DOHH2 (cell line): Measurements from ENCODE around the gene C2orf69.

Experiments
- H3F3A ChIP-seq: fragments of 200-600 bp; sonication (generic), shearing (Covaris generic); 2 replicates; pipeline ENCODE4 v1.6.0; 2016; ENCODE audit warnings: antibody characterized with exemption, mild to moderate bottlenecking; ENCODE audit not compliant: control insufficient read depth, insufficient read depth
- H3K27ac ChIP-seq: fragments of 200-600 bp; sonication (generic); 2 replicates; pipeline ENCODE4 v1.5.1; 2014; ENCODE audit warnings: low read depth, mild to moderate bottlenecking, low read length, moderate library complexity
- H3K27me3 ChIP-seq: fragments of 200-600 bp; sonication (generic); 2 replicates; pipeline ENCODE4 v1.6.1; 2014; ENCODE audit warnings: mild to moderate bottlenecking, low read length, mixed read lengths; ENCODE audit not compliant: control insufficient read depth
- H3K36me3 ChIP-seq: fragments of 200-600 bp; sonication (generic); 2 replicates; pipeline ENCODE4 v1.6.1; 2014; ENCODE audit warnings: mild to moderate bottlenecking, low read length, moderate library complexity, mixed read lengths; ENCODE audit not compliant: control insufficient read depth
- H3K4me1 ChIP-seq: fragments of 200-600 bp; sonication (generic); 2 replicates; pipeline ENCODE4 v1.6.1; 2014; ENCODE audit warnings: mild to moderate bottlenecking, low read length, mixed read lengths; ENCODE audit not compliant: control insufficient read depth
- H3K4me2 ChIP-seq: fragments of 200-600 bp; sonication (generic); 2 replicates; pipeline ENCODE4 v1.6.0; 2014; ENCODE audit warnings: mild to moderate bottlenecking, low read length, moderate library complexity
- H3K4me3 ChIP-seq: fragments of 200-600 bp; sonication (generic); 2 replicates; pipeline ENCODE4 v1.5.1; 2014; ENCODE audit warnings: mild to moderate bottlenecking, low read length, mixed read lengths
- H3K79me2 ChIP-seq: fragments of 200-600 bp; sonication (generic); 2 replicates; pipeline ENCODE4 v1.6.1; 2014; ENCODE audit warnings: mild to moderate bottlenecking, low read length, mixed read lengths; ENCODE audit not compliant: control insufficient read depth
- H3K9me2 ChIP-seq: fragments of 200-600 bp; sonication (generic); replicated peaks from 2 replicates; pipeline ENCODE4 v1.6.1; 2014; ENCODE audit warnings: mild to moderate bottlenecking, low read length, mixed read lengths; ENCODE audit not compliant: control insufficient read depth
- H3K9me3 ChIP-seq: fragments of 200-600 bp; sonication (generic); 2 replicates; pipeline ENCODE4 v1.6.1; 2014; ENCODE audit warnings: antibody characterized with exemption, low read length, mixed read lengths; ENCODE audit not compliant: control insufficient read depth, insufficient read depth
- H4K20me1 ChIP-seq: fragments of 200-600 bp; sonication (generic); 2 replicates; pipeline ENCODE4 v1.6.0; 2014; ENCODE audit warnings: low read depth, mild to moderate bottlenecking, antibody characterized with exemption, low read length, moderate library complexity; ENCODE audit not compliant: control insufficient read depth, insufficient read depth
- EZH2phosphoT487 ChIP-seq: fragments of 200-600 bp; sonication (generic); IDR thresholded peaks from 2 replicates; pipeline ENCODE4 v1.6.1; 2017; ENCODE audit warnings: borderline replicate concordance, mild to moderate bottlenecking, antibody characterized with exemption, low read length, moderate library complexity, mixed read lengths
- TF ChIP-seq, protein P1 (sequence below): fragments of 200-600 bp; sonication (generic); IDR thresholded peaks from one replicate; pipeline ENCODE4 v1.5.1; 2014; ENCODE audit warnings: antibody characterized with exemption, mild to moderate bottlenecking, low read depth, low read length; ENCODE audit not compliant: poor library complexity, severe bottlenecking

C2orf69 gene

DNA sequence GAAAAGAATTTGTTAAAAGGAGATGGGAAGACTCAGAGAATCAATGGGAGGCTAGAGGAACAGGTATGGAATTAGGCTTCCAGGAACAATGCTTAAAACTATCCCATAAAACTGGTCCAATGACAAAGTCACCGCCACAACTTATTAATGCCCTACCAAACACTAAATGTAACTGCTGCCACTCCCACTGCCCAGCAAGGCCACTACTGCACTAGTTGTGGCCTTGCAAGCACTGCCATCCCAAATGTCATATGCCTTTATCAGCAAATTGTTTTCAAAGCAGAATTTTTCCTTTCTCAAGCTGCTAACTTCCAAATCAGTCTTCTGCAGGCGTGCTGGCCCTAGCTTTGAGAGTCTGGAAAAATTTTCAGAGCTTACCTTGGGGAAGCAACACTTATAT is 14.5 kb upstream of the C2orf69 start:
- no peaks in the 10 kb centered on the region for H3K27me3 ChIP-seq
- no peaks in the 10 kb centered on the region for H3K36me3 ChIP-seq
- no peaks in the 10 kb centered on the region for H3F3A ChIP-seq
- TF ChIP-seq, protein P1, sequence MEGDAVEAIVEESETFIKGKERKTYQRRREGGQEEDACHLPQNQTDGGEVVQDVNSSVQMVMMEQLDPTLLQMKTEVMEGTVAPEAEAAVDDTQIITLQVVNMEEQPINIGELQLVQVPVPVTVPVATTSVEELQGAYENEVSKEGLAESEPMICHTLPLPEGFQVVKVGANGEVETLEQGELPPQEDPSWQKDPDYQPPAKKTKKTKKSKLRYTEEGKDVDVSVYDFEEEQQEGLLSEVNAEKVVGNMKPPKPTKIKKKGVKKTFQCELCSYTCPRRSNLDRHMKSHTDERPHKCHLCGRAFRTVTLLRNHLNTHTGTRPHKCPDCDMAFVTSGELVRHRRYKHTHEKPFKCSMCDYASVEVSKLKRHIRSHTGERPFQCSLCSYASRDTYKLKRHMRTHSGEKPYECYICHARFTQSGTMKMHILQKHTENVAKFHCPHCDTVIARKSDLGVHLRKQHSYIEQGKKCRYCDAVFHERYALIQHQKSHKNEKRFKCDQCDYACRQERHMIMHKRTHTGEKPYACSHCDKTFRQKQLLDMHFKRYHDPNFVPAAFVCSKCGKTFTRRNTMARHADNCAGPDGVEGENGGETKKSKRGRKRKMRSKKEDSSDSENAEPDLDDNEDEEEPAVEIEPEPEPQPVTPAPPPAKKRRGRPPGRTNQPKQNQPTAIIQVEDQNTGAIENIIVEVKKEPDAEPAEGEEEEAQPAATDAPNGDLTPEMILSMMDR = no peak
- no peak for TF ChIP-seq EZH2phosphoT487
- H3K4me2 ChIP-seq = no peak overlapping the region
- H3K27ac ChIP-seq = no peak overlapping the region
- H3K4me1 ChIP-seq = no peaks in the 10 kb centered on the region
- no peaks in the 10 kb centered on the region for H4K20me1 ChIP-seq
- H3K9me2 ChIP-seq = no peaks in the 10 kb centered on the region
- H3K79me2 ChIP-seq = no peaks in the 10 kb centered on the region
- H3K4me3 ChIP-seq = no peak overlapping the region
- no peaks in the 10 kb centered on the region for H3K9me3 ChIP-seq

DNA sequence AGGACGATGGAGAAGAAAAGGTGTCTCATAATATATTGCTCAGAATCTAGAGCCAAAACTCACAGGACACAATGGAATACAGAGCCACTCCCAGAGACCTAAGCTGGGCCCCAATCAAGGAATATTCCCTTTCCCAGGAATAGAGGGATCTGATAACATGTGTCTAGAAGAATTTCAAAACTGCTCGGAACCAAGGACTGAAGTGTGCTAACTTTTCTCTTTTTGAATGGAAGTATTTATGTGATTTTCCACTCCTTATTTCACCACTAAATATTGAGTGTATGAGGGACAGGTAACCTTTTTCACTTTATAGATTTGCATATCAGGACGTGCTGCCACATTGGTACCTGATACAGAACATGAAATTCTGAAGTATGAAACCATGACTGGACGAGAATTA is 9.2 kb upstream of the C2orf69 start:
- H3K4me2 ChIP-seq = no peak overlapping the region
- no peaks in the 10 kb centered on the region for H3K9me2 ChIP-seq
- no peaks in the 10 kb centered on the region for H3K27me3 ChIP-seq

DNA sequence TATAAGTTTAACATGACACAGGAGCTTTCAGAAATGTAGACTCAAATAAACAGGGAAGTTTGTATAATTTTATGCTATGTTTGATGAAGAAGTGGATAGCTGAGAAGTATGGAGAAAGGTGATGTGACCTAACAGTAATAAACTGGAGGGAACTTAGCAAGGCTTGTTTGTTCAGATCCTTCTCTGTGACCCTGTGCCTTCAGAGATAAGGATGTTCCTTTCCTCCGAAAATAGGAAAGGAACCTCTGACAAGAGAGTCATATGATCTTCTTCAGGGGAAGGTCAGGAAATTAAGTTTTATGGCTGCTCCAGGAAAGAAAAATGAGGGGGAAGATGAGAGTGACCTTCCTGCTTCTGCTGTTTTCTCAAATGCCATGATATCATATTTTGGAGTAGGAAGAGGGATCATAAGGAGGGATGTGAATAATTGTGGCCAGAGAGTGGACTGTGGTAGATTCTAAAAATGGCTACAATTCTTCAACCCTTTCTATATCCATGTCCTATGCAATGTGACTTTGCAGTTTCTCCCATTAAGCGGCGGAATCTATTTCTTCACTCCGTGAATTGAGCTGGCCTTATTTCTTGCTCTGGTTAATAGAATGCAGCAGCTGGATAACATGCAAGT is 8.5 kb upstream of the C2orf69 start:
- TF ChIP-seq, protein P1 = no peak
- TF ChIP-seq EZH2phosphoT487 = no peak
- H3K4me1 ChIP-seq = peaks cover 9% of the 10 kb centered on the region
- H4K20me1 ChIP-seq = no peaks in the 10 kb centered on the region
- H3K4me2 ChIP-seq = no peak overlapping the region
- H3K9me2 ChIP-seq = no peaks in the 10 kb centered on the region
- H3K79me2 ChIP-seq = no peaks in the 10 kb centered on the region
- no peaks in the 10 kb centered on the region for H3F3A ChIP-seq
- H3K27ac ChIP-seq = no peak overlapping the region
- H3K27me3 ChIP-seq = no peaks in the 10 kb centered on the region
- H3K36me3 ChIP-seq = no peaks in the 10 kb centered on the region
- no peaks in the 10 kb centered on the region for H3K9me3 ChIP-seq
- no peak overlapping the region for H3K4me3 ChIP-seq

More for the DNA sequence above, 9.2 kb upstream of the C2orf69 start:
- H3K4me1 ChIP-seq = peaks cover 3% of the 10 kb centered on the region
- no peaks in the 10 kb centered on the region for H3F3A ChIP-seq
- no peaks in the 10 kb centered on the region for H3K79me2 ChIP-seq
- no peaks in the 10 kb centered on the region for H4K20me1 ChIP-seq
- TF ChIP-seq, protein P1 = no peak
- TF ChIP-seq EZH2phosphoT487 = no peak
- H3K9me3 ChIP-seq = no peaks in the 10 kb centered on the region
- H3K4me3 ChIP-seq = no peak overlapping the region
- H3K36me3 ChIP-seq = no peaks in the 10 kb centered on the region
- H3K27ac ChIP-seq = no peak overlapping the region

DNA sequence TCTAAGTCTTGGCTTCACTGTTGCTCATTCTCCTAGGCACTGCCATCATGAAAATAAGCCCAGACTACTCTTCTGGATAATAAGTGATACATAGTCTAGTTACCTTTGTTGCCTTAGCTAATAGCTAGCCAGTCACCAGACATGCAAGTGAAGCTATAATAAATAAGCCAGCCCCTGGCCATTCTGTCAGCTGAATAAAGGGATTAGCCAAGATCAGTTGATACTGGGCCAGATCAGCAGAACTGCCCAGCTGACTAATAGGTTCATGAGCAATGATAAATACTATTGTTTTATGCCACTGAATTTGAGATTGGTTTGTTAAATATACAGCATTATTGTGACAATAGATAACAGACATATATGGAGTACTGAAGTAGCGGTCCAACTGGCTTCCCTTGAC is 8.0 kb upstream of the C2orf69 start:
- no peak overlapping the region for H3K27ac ChIP-seq
- TF ChIP-seq, protein P1 = no peak
- TF ChIP-seq EZH2phosphoT487 = no peak
- H3K9me2 ChIP-seq = no peaks in the 10 kb centered on the region
- no peaks in the 10 kb centered on the region for H4K20me1 ChIP-seq
- H3F3A ChIP-seq = no peaks in the 10 kb centered on the region
- peaks cover 10% of the 10 kb centered on the region for H3K4me1 ChIP-seq
- H3K9me3 ChIP-seq = no peaks in the 10 kb centered on the region
- H3K79me2 ChIP-seq = no peaks in the 10 kb centered on the region
- no peak overlapping the region for H3K4me2 ChIP-seq
- H3K27me3 ChIP-seq = no peaks in the 10 kb centered on the region
- no peaks in the 10 kb centered on the region for H3K36me3 ChIP-seq
- no peak overlapping the region for H3K4me3 ChIP-seq
